TTC549 (cell line): ENCODE measurements around the gene ST13.
A peak's percentile ranks its signal among the peaks of the same experiment; 100 is the strongest.
"Not testable (repeated sequence)": the region's sequence is repeated elsewhere in the genome, so short reads cannot be mapped to it uniquely, and the experiment has no call there.

Experiments used
- FAIRE-seq: peaks from 2 replicates; lab custom pipeline; 2012; peaks lifted over from hg19 to GRCh38; lab: Jason Lieb, UNC

ST13 gene

GRCh38 chr22:40856513-40857308, at the start of gene ST13, which contains the start of gene XPNPEP3:
TSS of gene ST13 (minus strand) at chr22:40856639. CDS start at chr22:40856540, 99 bp downstream.
TSS of gene XPNPEP3 (plus strand) at chr22:40857148. CDS start at chr22:40857182, 34 bp downstream.
- FAIRE-seq: peak; percentile 87

GRCh38 chr22:40904101-40904500, 47.7 kb upstream of the ST13 start:
- FAIRE-seq: no peak

- FAIRE-seq: peak; percentile 89
These were observed 42.5 kb upstream of the ST13 start for GRCh38 chr22:40898850-40899357.

- FAIRE-seq: no peak
These were observed 38.0 kb upstream of the ST13 start for GRCh38 chr22:40894417-40894816.

GRCh38 chr22:40890881-40891280, 34.4 kb upstream of the ST13 start:
- FAIRE-seq: no peak

GRCh38 chr22:40889116-40889515, 32.7 kb upstream of the ST13 start:
- FAIRE-seq: no peak

DNA sequence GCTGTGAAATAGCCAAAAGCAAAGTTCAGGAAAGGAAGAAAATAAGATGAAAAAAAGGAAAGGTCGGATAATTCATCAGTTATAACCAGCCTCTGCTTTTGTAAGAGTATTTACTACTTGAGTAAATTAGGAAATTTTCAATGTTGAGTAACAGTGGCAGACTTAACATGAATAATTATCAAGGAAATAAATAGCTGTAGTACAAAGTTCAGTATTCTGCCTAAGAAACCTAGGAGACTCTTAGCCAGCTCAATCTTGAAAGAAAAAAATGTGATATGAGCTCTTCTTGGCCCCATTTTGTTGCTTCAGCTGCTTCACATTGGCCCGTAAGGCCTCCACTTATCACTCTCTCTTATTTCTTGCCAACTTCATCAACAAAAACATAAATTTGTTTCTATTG, 22.5 kb upstream of the ST13 start:
- no peak for FAIRE-seq

- no peak for FAIRE-seq
These were observed 21.0 kb upstream of the ST13 start for GRCh38 chr22:40877488-40877887.

GRCh38 chr22:40876907-40877306, 20.5 kb upstream of the ST13 start:
- FAIRE-seq: no peak

DNA sequence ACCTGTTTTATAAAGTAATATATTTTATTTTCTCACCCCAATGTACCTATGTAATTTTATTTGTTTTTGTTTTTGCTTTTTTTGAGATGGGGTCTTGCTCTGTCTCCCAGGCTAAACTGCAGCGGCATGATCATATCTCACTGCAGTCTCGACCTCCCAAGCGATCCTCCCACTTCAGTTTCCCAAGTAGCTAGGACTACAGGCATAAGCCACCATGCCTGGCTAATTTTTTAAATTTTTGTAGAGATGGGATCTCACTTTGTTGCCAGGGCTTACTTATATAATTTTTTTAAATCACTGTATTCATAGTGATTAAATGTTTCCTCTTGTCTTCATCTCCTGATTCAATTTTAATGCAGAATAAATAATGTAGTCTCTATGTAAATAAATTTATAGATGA, 18.7 kb upstream of the ST13 start:
- no peak for FAIRE-seq

DNA sequence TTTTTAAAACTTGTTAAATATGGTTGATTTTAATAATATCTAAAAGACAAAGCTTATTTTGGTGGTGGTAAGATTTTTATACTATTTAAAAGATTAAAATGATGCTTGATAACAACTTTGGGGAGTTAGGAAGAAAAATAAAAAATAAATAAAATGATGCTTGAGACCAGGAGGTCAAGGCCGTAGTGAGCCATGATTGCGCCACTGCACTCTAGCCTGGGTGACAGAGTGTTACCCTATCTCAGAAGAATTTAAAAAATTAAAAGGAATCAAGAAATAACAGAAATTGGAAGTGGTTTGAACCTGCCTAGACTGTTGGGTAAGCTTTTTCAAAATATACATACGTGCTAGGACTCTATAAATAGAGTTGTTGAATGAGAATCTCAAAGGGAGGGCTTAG, 17.6 kb upstream of the ST13 start:
- FAIRE-seq: no peak

DNA sequence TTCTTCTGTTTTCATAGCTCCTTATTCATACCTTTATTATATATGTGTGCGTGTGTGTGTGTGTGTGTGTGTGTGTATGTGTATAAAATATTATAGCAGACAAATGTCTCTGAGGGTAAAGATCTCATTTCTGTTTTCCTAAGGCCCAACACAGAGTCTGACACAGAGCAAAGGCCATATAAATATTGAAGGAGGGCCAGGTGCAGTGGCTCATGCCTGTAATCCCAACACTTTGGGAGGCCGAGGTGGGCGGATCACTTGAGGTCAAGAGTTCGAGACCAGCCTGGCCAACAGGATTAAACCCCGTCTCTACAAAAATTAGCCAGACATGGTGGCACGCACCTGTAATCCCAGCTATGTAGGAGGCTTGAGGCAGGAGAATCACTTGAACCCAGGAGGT, 11.9 kb upstream of the ST13 start:
- not testable (repeated sequence) for FAIRE-seq

DNA sequence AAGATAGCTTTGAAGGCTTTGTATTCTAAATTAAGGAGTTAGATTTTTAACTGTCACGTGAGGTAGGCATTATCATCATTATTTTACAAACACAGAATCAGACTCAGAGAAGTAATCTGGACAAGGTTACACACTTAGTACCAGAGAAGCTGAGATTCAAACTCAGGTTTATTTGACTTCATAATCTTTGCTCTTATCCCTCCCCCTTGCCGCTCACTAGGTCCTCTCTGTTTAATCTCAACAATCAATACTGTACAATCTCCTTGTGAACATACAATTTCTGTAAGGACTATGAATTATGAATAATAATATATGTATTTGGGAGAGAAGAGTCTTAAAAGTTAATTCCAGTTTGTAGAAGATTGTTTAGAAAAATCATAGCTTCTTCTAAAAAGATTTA, 10.7 kb upstream of the ST13 start:
- no peak for FAIRE-seq

DNA sequence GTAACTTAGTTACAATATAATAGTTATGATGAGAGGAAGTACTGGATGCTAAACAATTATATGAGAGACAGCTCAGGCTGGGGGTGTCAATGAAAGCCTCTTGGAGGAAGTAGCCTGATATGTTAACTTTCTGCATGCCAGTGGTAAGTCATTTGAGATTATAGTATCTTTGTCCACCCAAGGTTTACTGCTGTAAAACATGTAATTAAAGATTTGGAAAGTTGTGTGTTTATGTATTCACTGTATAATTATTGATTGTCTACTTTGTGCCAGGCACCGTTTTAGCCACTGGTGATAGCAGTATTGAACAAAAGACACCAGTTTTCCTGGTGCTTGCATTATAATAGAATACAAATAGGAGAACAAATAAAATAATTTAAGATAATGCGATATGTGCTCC, 6.1 kb upstream of the ST13 start:
- FAIRE-seq: no peak

DNA sequence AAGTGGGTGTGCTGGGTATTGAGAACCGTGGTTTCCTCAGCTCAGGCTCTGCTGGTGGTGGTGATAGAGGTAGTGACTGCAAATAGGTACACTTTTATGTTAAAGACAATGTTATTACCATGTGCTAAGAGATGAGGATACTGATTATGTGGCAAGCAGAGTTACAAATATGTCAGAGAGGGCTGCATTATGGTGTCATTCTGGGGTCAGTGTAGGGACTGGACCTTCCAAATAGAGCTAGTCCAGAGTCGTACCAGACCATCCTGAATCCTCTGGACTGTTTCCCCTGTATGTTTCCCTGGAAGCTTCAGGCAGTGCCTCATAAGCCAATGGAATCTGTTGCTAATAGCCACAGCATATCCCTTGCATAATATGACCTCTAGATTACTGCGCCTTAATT, 5.6 kb upstream of the ST13 start, which contains the start of gene DNAJB7:
TSS of gene DNAJB7 (minus strand) at position 101 of the 400 bp plus-strand sequence. CDS start 119 bp downstream, outside the sequence.
- no peak for FAIRE-seq

DNA sequence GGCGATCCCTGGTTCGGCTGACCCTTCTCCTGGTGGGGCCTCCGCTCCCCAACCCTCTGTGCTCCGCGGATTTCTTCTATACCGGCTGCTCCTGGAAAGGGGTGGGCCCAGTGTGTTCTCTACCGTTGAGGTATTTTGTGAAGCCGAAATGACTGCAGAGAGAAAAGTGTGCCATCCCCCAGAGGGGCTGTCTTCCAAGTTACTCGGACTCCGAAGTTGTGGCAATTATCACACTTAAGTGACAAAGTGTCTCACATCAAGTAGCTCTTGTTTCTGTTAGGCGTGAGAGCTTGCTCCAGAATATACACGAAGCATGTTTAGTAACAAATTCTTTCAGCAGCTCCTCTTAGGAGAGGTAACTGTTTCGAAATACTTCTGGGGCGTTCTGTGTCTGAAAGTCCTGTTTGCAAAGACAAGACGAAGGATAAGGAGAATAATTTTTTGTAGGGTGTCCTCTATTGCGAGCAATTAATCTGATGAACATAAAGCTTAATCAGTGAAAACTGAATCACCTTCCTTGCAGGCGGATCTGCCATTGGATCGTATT, 943 bp upstream of the ST13 start:
- no peak for FAIRE-seq

DNA sequence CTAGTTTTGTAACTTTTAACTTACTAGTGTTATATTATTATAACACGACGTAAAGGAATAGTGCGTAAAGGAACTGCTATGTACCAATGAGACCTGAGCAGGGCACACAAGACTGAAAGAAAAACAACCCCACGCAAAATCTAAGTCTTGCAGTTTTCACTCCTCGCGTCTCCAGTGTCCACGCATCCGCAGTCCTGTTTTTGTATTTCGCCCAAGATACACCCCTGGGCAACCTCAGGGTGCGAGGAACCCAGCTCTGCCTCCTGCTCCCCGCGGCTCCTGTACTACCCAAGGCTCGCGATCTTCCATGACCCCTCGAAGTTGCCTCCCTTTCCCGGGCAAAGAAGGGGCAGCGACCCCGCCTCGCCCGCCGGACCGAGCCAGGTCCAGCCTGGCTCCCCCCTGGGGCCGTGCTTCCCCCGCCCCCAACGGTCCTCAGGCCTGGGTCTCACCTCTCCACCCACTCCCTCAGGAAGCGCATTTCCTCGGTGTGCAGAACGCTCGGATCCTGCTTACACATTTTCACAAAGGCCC, 393 bp downstream of the ST13 start:
- FAIRE-seq: no peak

- FAIRE-seq: no peak
These were observed 1.1 kb downstream of the ST13 start for GRCh38 chr22:40855071-40855978.

- no peak for FAIRE-seq
These were observed 2.5 kb downstream of the ST13 start for GRCh38 chr22:40853961-40854360.

GRCh38 chr22:40853333-40853732, 3.1 kb downstream of the ST13 start:
- no peak for FAIRE-seq

GRCh38 chr22:40845816-40846215, 10.6 kb downstream of the ST13 start:
- FAIRE-seq: not testable (repeated sequence)

DNA sequence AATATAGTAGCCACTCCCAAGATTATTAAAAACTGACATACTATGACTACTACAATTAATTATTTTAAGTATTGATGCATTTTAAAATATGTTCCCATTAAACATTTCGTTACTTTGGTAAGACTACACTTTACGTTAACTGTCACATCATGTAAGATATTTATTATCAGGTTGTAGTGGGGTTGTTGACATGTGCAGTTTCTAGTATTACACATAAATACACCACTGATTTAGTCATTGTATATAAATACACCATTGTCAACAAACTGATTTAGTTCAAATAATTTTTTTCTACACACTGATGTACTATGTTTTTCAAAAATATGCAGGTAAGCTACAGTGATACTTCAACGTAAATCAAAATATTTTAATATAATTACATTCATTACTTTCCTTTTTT, 11.5 kb downstream of the ST13 start:
- FAIRE-seq: no peak
